NCI-H2107 treated with DMSO at 0.1 percent for 48 hours (cell line): ENCODE results near the gene KLHL6.
A peak's percentile ranks its signal among the peaks of the same experiment; 100 is the strongest.
"Not testable (repeated sequence)": the region's sequence is repeated elsewhere in the genome, so short reads cannot be mapped to it uniquely, and the experiment has no call there.

Experiments
- DNase-seq: peaks from one replicate; lab custom pipeline; 2025; ENCODE audit not compliant: unreplicated experiment; lab: John Stamatoyannopoulos, UW

The KLHL6 gene

DNA sequence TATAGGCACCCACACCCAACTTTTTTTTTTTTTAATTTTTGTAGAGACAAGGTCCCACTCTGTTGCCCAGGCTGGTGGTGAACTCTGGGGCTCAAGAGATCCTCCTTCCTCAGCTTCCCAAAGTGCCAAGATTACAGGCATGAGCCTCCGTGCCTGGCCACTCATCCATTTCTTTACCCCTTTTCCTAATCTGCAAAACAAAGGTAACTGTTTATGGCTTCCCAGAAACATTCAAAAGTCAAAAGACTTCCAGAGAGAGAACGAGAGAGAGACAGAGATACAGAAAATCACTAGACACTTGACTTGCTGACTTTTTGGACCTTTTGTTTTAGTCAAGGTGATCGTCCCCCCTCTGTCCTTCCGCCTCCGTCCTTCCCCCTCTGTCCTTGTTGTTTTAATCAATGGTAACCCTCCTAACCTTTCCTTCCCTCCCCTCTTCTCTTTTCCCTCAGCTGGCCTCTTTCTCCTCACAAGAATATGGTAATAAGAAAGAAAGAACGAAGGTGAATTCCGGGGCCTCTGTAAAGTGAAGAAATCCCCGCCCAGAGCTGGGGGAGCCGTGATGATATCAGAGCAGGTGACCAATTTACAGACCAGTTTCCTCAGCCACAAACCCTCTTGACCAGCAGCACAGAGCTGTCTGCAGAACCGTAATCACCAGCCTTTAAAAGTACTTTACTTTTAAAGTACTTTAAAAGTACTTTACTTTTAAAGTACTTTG is 21.9 kb downstream of the KLHL6 start:
- no peak for DNase-seq

DNA sequence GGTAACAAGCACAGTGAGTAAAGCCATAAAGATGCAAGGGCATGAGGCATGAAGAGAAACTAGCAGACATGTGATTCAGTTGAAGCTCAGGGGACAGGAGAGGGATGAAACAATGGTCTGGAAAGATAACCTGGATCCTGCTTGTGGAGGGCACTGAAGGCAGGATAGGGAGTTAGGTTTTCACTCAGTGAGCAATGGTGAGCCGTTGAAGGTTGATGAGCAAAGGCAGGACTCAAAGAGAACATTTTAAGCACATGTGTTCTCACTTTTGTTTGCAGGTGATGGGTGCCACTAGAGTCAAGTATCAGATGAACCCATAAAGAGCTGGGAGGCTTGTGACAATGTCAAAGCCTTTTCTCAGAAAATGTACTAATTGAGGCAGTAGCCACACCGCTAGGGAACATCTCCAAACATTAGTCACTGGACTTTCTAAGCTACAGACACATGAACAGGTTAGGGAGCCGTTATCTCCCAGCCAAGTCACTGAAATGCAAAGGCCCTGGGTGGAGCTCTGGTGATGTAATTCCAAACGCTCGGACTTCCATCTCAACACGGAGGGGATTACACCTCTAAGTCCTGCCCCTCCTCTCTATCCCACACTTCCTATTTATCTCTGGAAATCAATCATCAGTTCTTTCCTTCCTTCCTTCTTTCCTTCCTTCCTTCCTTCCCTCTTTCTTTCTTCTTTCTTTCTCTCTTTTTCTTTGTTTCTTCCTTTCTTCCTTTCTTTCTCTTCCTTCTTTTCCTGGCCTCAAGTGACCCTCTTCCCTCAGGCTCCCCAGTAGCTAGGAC is 22.7 kb downstream of the KLHL6 start:
- no peak for DNase-seq

DNA sequence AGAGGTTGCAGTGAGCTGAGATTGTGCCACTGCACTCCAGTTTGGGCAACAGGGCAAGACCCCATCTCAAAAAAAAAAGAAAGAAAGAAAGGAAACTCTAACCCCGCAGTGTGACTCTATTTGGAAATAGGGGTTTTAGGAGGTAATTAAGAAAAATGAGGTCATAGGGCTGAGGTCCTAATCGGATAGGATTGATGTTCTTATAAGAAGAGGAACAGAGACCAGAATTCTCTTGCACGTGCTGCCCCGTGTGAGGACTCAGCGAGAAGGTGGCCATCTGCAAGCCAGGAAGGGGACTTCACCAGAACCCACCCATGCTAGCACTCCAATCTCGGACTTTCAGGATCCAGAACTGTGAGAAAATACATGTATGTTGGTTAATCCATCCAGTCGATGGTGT is 25.8 kb downstream of the KLHL6 start:
- DNase-seq, result no peak

DNA sequence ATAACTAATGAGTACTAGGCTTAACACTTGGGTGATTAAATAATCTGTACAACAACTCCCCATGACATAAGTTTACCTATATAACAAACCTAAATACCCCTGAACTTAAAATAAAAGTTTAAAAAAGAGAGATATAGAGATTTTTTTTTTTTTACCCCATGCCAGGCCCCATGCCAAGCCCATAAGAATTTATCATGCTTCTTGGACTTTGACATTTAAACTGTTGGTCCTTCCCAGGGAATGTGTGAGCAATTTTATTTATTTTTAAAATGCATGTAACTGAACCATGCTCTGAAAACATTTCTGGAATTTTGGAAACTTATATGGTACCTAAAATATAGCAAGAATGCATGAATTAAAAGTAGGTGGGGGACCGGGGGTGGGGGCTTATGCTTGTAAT is 26.3 kb downstream of the KLHL6 start:
- no peak for DNase-seq

DNA sequence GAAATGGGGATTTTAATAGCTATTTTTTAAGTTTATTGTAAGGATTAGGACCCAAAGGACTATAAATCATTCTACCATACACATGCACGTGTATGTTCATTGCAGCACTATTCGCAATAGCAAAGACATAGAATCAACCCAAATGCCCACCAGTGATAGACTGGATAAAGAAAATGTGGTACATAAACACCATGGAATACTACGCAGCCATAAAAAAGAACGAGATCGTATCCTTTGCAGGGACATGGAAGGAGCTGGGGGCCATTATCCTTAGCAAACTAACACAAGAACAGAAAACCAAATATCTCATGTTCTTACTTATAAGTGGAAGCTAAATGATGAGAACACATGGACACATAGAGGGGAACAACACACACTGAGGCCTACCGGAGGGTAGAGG is 26.7 kb downstream of the KLHL6 start:
- DNase-seq, result not testable (repeated sequence)

DNA sequence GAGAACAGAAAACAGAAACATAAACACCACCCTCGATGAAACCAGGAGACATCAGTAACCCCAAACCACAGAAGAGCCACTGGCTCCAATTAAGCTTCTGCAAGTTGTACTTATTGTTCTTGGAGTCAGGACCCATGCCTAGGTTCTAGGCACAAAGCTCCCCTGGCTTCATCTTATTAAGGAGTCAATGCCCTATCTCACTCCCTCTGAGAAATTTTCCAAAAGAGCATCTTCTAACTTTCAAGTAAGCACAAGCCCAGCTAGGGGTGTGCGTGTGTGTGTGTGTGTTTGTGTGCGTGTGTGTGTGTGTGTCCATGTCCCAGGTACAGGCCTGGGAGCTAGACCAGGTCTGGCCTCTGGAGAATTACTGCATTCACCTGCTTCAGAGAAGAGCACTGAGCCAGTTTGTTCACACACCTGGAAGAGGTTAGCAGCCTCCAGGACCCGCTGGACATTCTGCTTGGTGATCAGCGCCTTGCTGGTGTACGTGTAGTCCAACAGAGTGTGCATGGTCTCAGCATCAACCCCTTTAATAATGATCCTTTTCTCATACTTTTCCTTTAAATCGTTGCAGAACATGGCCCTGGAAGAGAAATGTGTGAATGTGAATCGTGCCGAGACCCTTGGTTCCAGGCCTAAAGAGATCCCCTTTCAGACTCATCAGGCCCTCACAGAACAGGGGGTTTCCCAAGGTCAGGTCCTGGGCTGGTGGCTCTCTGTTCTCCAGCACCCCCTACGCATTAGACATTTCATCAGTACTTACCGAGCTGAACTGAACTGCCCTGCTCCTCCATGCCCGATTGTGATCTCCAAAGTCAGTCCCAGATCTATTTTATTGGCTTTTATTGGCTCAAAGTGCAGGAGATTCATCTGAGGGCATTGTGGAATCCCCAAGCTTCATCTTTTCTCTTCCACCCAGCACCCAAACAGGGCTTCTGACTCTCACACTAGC is 27.8 kb downstream of the KLHL6 start:
- no peak for DNase-seq

DNA sequence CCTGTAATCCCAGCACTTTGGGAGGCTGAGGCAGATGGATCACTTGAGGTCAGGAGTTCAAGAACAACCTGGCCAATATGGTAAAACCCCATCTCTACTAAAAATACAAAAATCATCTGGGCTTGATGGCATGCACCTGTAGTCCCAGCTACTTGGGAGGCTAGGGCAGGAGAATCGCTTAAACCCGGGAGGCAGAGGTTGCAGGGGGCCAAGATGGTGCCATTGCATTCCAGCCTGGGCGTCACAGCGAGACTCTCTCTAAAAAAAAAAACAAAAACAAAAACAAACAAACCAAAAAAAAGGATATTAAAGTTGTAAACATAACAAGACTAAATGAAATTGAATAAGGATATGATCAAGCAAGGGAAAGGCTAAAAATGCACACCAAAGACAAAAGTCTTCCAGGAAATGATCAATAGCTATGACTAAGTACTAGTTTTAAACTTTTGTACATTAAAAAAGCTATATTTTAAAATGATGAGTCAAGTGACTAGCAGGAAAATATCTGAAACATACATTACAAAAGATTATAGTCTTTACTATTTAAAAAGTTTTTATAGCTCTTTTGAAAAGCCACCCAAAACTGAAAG is 28.6 kb downstream of the KLHL6 start:
- no peak for DNase-seq

DNA sequence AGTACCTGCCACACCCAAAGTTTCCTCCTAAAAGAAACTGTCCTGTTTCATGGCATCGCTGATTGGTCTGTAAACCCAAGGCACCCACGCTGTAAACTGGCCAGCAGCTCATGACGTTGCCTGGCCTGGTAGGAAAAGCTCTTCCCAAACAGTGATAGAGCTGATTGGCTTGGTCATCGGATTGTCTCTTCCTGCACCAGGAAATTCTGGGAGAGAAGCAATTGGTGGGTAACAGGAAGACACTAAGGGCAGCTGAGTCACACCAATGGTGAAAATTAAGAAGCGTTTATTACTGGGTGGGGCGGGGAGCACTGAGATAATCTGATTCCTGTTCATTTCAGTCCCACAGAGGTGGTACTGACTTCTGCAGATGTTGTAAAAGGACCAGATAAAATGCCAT is 31.0 kb downstream of the KLHL6 start:
- DNase-seq, result no peak

DNA sequence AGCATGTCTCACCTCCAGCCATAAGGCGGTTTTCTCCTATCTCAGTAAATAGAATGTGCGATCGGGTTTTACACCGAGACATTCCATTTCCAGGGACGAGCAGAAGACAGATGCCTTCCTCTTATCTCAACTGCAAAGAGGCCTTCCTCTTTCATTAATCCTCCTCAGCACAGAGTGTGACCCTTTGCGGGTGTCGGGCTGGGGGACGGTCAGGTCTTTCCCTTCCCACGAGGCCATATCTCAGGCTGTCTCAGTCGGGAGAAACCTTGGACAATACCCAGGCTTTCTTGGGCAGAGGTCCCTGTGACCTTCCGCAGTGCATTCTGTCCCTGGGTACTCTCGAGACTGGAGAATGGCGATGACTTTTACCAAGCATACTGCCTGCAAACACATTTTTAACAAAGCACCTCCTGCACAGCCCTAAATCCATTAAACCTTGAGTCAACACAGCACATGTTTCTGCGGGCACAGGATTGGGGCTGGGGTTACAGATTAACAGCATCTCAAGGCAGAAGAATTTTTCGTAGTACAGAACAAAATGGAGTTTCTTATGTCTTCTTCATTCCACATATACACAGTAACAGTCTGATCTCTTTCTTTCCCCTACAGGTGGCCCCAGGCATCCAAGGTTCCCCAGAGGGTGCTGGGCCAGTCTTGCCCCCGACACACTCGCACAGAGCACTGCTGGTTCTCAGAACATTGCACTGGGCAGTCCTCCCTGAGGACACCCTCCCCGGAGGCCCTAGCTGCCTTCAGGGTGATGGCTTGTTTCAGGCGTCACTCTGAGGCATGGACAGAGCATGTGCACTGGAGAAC is 34.6 kb downstream of the KLHL6 start:
- DNase-seq, result not testable (repeated sequence)

DNA sequence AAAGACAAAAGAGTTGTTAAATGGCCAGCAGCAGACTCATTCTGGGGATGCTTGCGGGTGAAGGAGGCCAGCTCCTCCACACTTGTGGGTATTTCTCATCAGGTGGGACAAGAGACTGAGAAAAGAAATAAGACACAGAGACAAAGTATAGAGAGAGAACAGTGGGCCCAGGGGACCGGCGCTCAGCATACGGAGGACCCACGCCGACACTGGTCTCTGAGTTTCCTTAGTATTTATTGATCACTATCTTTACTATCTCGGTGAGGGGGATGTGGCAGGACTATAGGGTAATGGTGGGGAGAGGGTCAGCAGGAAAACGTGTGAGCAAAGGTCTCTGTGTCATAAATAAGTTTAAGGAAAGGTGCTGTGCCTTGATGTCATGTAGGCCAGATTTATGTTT is 35.2 kb downstream of the KLHL6 start:
- not testable (repeated sequence) for DNase-seq

DNA sequence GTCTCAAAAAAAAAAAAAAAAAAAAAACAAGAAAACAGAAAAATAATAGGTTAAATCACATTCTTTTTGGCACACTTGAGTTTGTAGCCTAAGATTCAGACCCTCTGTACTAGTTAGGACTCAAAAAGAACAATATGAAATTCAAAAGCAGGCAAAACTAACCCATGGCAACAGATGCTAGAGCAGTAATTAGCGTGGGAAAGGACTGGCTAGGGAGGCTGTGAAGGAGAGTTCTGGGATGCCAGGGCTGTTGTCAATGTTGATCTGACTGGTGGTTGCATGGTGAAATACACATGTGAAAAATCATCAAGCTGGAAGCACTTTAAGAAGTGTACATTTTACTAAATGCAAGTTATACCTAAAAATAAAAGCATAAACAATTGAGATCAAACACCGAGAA is 35.6 kb downstream of the KLHL6 start:
- DNase-seq, result no peak

DNA sequence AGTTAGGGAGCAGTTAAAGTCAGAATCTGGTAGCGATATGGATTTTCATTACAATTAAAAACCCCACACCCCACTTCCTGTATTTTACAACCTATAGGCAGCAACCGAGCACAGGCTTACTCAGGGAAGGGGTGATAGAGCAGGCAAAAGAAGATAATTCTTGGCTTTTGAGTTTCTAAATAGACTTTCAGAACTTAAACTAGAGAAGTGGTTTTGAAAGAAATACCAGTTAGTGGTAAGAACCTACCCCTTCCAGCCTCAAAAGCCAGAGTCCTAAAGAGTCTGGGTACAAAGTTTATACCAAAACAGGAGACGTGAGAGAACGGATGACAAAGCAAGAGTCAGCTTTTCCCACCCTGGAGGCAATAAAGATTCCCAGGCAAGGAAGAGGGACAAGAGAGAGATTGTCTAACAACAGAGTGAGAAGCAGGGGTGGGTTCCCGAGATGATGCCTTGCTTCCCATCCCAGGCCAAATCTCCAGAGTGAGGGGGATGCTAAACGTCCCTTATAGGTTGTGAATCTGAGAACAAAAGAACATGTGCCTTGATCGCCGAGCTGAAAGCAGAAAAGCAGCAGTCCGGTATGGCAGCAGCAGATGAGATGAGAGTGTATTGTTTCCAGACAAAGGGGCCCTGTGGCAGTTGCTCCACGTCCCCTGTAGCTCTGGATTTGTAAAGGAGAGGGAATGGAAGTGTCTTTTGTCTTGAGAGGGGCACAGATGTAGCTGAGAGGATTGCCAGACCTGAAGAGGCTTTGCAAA is 36.8 kb downstream of the KLHL6 start:
- peak; percentile 76 for DNase-seq

DNA sequence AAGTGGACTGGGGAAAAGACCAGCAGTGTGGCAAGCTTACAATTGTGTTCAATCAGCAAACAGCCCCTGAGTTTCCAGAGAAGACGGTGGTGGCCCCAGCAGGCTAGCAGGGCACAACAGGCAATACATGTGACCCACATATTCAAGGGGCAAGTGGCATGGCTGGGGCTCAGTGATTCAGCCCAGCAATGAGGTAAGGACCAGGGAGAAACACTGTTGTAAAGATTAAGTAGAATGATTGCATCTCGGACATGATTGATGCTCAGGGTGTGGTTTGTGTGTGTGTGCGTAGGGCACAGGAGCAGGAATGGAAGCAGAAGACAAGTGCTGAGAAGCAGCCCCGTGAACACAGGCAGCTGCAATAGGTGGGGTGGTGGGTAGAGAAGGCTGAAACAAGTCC is 37.9 kb downstream of the KLHL6 start:
- no peak for DNase-seq

DNA sequence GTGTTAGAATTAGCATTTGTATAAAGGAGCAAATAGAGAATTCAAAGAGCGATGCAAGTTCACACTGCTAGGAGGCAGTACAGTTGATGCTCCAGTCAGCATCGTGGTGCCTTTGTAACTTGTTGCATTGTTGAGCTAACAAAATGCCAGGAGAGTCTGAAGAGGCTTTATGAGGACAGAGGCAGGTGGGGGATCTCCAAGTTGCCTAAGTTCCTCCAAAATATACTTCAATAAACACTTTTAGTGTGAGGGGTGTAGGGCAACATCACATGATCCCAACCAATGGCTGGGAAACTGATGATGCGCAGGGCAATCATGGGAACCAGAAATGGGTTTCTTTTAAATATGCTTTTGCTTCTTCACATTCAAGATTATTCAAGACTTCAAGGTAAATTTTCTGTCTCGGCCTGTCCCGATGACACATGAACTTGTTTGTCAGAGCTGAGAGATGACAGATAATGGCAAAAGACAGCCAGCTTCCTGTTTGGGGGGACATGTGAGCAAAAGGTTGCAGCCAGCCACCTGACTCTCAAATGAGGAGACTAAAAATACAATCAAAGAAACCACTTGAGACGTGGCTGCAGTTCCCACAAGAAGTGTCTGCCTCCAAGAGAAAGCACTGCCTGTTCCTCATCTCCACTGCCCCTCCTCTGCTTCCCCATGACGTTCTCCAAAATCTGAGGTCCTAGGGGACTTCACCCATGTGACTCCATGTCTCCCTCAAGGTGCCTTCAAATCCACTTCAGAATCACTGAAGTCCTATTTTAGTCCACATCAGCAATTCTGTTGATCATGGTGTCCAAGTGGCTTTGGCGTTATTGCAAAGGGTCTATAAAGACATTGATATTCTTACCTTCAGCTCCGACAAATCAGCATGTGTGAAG is 39.3 kb downstream of the KLHL6 start:
- DNase-seq, result no peak

DNA sequence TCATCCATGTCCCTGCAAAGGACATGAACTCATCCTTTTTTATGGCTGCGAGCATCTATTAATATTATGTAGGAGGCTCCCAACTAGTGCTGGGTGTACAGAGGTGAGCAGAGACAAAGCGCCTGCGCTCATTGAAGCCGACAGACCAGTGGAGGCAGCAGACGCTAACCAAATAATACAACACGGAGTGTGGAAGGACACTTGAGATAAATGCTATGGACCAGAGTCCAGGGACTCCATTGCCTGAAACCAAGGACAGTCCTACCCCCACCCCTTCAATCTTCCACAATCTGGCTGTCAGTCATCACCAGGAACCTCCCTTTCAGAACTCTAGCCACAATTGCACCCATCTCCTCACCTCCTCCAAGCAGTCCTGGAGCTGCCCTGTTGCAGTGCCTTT is 41.5 kb downstream of the KLHL6 start:
- no peak for DNase-seq

DNA sequence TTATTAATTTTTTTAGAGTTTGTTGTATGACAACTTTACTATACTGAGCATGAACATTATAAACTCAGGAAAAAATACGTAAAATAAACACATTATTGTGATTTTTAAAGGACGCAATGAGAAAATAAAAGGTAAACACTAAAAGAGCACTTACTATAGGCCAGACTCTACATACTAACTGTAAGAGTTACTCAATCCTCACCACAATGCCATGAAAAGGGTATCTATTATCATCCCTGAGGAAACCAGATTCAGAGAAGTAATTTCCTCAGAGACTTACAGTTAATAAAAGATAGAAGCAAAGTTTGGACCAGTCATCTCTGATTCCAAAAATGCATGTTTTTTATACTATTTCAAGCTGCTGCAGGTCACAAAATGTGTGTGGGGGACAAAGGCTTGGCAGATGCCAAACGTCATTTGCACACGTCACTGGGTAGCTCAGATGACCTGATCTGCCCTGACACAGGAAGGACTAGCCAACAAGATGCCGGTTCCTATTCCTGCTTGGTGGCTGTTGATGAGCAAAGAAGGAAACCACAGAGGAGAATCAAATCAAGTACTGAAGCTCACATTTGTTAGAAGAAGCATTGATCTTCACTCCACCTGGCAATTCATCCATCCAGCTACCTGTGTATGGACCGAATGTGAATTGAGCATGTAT is 42.3 kb downstream of the KLHL6 start:
- DNase-seq, result no peak

DNA sequence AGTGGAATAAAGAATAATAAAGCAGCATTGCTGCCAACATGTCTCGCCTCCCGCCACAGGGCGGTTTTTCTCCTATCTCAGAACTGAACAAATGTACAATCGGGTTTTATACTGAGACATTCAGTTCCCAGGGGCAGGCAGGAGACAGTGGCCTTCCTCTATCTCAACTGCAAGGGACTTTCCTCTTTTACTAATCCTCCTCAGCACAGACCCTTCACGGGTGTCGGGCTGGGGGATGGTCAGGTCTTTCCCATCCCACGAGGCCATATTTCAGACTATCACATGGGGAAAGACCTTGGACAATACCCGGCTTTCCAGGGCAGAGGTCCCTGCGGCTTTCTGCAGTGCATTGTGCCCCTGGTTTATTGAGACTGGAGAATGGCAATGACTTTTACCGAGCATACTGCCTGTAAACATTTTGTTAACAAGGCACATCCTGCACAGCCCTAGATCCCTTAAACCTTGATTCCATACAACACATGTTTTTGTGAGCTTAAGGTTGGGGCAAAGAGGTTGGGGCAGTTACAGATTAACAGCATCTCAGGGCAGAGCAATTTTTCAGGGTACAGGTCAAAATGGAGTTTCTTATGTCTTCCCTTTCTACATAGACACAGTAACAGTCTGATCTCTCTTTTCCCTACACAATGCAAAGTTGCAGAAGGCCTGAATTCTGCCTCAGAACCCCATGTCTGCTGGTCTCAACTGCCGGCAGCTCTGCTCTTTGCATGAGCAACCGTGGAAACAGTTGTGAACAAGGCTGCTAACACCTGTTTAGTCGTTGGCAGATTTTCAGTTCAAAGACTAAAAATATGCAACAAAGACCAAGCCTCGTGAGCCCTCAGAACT is 44.0 kb downstream of the KLHL6 start:
- DNase-seq, result not testable (repeated sequence)
